Fibroblast of skin of left biceps (primary cell): ENCODE results near the gene COQ7.
A peak's percentile ranks its signal among the peaks of the same experiment; 100 is the strongest.

ENCODE experiments used
- DNase-seq, 2 experiments: peaks; one replicate each; pipeline ENCODE4 v3.0.0-alpha.2; 2013; ENCODE audit warnings: low read depth in 2 of 2

COQ7 gene

GRCh38 chr16:19112099-19112407 lies 44.6 kb downstream of the COQ7 start:
- no peak for DNase-seq

- DNase-seq, result peak; percentile 64 to 67
Observed at GRCh38 chr16:19113577-19114358, 46.4 kb downstream of the COQ7 start, which contains the start of gene ITPRIPL2. Gene ITPRIPL2, plus strand, starts transcription at chr16:19113964. Its CDS starts 498 bp downstream, at chr16:19114462.

GRCh38 chr16:19114359-19115147 lies 47.1 kb downstream of the COQ7 start:
- DNase-seq, result no peak

GRCh38 chr16:19115148-19116021 lies 48.0 kb downstream of the COQ7 start:
- DNase-seq, result no peak

- no peak for DNase-seq
Observed at GRCh38 chr16:19116711-19117449, 49.5 kb downstream of the COQ7 start.

GRCh38 chr16:19118938-19119431 lies 51.6 kb downstream of the COQ7 start:
- DNase-seq, result peak; percentile 59 to 63

- DNase-seq, result no peak
Observed at GRCh38 chr16:19119564-19119963, 52.1 kb downstream of the COQ7 start.

- DNase-seq, result no peak
Observed at GRCh38 chr16:19123535-19124178, 56.2 kb downstream of the COQ7 start.

GRCh38 chr16:19126300-19126699 lies 58.9 kb downstream of the COQ7 start:
- DNase-seq, result no peak

GRCh38 chr16:19127205-19127604 lies 59.8 kb downstream of the COQ7 start:
- no peak for DNase-seq

GRCh38 chr16:19127674-19128131 lies 60.3 kb downstream of the COQ7 start:
- DNase-seq, result no peak

GRCh38 chr16:19128454-19129200 lies 61.2 kb downstream of the COQ7 start:
- DNase-seq, result no peak
